Hypothalamus (tissue), 51 donors: ENCODE measurements around the gene LASP1.
"Not testable (repeated sequence)": the region's sequence is repeated elsewhere in the genome, so short reads cannot be mapped to it uniquely, and the experiment has no call there.

Source experiments
- DNase-seq, 51 donors: peaks; one replicate each; lab custom pipeline; 2025; lab: John Stamatoyannopoulos, UW

LASP1 gene

GRCh38 chr17:38905375-38905774, 35.5 kb downstream of the LASP1 start:
- no peak for DNase-seq

DNA sequence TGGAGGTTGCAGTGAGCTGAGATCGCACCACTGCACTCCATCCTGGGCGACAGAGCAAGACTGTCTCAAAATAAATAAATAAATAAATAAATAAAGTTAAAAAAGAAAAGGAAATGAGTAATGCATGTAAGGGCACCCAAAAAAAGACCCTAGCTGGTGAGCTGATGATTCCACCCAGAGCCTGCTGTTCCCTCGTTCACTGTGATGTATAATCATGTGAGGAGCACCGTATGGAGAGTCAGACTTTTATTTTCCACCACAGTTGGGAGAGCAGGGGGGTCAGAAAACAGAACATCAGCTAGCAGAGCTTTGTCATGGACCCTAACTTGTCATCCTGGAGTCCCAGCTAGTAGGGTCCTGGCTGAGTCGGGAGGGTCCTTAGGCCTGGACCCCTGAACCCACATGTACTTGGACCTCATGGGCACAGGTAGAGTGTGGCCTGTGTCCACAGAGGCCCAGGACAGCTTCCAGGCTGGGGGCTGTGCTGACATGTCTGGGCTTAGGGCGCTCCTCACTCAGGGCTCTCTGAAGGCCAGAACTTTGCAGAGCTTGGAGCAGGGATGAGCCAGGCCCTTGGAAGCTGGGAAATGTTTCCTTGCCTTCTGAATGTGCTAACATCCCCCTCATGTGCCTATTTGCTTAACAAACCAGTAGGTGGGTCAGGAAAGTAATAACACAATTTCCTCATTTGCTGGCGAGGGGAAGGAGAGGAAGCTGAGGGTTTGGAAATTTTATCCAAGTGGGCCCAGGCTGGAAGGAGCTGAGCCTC, 36.8 kb downstream of the LASP1 start:
- DNase-seq, result no peak

DNA sequence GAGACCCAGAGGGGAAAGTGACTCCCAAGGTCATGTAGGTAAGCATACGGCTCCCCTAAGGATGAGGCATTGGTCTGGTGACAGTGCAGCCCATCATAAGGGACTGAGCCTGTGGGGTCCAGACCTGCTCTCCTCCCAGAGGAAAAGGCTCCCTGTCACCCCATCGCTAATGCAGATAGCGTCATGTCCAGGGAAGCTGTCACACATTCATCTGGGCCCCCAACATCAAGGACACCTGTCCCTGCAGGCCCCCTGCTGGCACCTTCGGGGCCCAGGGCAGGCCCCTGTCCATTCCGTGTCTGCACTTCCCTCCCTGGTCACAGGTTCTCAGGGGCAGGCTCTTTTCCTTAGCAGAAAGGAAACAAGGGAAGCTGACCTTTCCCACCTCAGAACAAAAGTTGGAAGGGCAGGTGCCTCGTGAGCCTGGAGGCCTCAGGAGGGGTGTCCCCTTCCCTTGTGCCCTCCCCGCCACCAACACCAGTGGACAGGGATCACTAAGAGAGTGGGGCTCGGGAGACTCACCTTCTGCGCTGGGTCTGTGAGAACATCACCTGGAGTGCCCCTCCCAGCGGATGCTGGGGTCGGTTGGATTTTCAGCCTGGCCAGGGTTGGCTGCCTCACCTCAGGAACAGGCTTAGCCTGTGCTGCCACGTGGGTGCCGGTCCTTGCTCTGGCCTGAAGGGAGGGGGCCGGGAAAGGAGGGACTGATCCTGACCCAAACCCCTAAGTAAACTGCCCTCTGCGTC, 38.2 kb downstream of the LASP1 start:
- DNase-seq, result no peak

DNA sequence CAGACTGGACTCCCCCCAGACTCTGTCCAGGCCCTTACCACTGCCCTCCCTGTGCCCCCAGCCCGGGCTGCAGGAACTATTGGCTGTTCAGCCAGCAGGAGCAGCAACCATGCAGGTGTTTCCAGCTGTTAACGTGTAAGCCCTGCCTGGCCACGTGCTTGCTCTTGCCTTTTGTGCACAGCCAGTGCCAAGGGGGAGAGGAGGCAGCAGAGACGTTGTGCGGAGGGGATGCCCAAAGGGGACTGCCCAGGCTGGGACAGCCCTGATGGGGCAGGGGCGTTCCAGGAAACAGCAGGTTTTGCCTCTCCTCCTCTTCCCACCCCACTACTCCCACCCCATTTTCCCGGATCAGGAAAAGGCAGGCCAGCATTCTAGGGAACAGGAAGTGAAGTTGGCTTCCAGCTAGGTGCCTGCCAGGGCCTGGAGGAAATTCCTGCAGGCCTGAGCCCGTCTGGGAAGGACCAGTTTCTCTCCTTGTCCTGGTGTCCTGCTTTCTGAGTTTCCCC, 38.9 kb downstream of the LASP1 start:
- DNase-seq, result no peak

GRCh38 chr17:38910325-38910724, 40.5 kb downstream of the LASP1 start:
- no peak for DNase-seq

- no peak for DNase-seq
Measured at GRCh38 chr17:38911081-38911730, 41.3 kb downstream of the LASP1 start.

GRCh38 chr17:38911731-38912081, 41.8 kb downstream of the LASP1 start:
- not testable (repeated sequence) for DNase-seq

DNA sequence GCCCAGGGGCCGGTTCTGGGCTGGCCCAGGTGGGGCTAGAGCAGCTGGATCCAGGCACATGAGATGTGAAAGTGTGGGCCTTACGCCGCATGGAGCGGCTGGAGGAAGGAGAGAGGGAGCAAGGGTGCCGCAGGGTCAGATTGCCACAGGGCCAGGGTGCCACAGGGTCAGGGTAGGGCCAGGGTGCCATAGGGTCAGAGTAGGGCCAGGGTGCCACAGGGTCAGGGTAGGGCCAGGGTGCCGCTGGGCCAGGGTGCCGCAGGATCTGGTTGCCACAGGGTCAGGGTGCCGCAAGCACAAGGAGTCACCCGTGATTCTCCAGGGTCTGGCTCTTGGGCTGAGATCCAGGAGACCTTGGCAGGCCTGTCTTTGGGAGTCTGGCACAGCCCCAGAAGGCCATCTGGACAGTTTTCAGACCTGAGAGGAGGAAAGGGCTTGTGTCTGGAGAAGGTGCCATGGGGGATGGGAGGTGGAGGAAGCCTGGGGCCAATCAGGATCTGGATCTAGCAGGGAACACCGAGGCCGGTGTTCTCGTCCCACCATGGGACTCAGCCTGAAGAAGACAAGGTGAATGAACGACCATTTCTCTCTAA, 42.5 kb downstream of the LASP1 start:
- DNase-seq, result no peak

- no peak for DNase-seq
Measured at GRCh38 chr17:38914741-38915638, 45.1 kb downstream of the LASP1 start.

DNA sequence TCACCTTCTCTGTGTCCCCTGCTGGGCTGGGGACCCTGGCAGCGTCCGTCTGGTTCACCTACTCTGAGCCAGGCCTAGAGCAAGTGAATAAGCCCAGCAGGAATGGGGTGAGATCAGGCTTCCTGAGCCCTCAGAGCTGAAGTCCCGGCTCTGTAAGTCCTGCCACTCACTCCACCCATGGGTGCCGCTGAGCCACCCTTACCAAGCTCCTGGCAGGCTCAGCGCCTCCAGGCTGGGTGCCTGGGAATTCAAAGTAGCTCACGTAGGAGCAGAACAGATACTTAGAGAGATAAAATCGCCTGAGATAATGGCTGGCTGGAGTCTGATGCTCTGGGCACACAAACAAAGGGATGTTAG, 45.8 kb downstream of the LASP1 start:
- no peak for DNase-seq

GRCh38 chr17:38916771-38917170, 46.9 kb downstream of the LASP1 start:
- no peak for DNase-seq

GRCh38 chr17:38917259-38917658, 47.4 kb downstream of the LASP1 start:
- DNase-seq, result no peak

DNA sequence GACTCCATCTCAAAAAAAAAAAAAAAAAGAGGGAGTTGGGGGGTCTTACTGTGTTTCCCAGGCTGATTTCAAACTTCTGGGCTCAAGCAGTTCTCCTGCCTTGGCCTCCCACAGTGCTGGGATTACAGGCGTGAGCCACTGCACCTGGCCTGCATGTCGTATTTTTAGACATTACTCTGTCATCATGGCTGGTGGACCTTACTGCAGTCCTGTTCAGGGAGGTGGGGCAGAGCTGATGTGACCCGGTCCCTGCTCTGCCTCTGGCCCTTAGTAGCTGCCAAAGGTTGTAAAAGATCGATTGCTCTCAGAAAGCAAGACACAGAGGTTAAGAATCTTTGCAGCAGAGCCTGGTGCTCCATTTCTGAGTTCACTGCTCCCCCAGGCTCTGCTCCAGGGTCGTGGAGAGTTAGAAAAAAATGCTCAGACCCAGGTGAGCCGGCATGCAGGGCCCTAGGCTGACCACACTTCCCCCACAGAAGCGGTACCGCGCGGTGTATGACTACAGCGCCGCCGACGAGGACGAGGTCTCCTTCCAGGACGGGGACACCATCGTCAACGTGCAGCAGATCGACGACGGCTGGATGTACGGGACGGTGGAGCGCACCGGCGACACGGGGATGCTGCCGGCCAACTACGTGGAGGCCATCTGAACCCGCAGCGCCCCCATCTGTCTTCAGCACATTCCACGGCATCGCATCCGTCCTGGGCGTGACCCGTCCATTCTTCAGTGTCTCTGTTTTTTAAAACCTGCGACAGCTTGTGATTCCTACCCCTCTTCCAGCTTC, 48.5 kb downstream of the LASP1 start:
- DNase-seq, result no peak

GRCh38 chr17:38918916-38919315, 49.1 kb downstream of the LASP1 start:
- no peak for DNase-seq

- DNase-seq, result no peak
Measured at GRCh38 chr17:38919316-38920078, 49.6 kb downstream of the LASP1 start.

- no peak for DNase-seq
Measured at GRCh38 chr17:38920374-38921291, 50.8 kb downstream of the LASP1 start.

GRCh38 chr17:38921756-38922411, 52.0 kb downstream of the LASP1 start:
- peak in 1 of 51 donors; percentile 18 for DNase-seq
